Uterus (tissue), 2 donors: ENCODE measurements around the gene TRIOBP.

ENCODE experiments used
- CTCF ChIP-seq, 4 experiments: fragments of 200-600 bp in 2 of 4; fragments of 450-650 bp in 2 of 4; sonication (generic) in 2 of 4; IDR thresholded peaks; one replicate each; pipeline ENCODE4 v1.5.1; 2016 to 2019; ENCODE audit warnings: antibody characterized with exemption in 4 of 4, mild to moderate bottlenecking in 2 of 4, moderate library complexity in 1 of 4
- POLR2A ChIP-seq, 2 donors: fragments of 450-650 bp; IDR thresholded peaks; one replicate each; pipeline ENCODE4 v1.6.1; 2016; ENCODE audit warnings: antibody characterized with exemption in 2 of 2, mild to moderate bottlenecking in 1 of 2, moderate library complexity in 1 of 2

GRCh38 chr22:37665487-37665886 lies 31.4 kb upstream of the TRIOBP start:
- TF ChIP-seq POLR2A (IDR thresholded peaks at IDR 0.05) (no peak), CTCF (IDR thresholded peaks at IDR 0.05) (no peak)
